ENCODE data around the gene MTF1.
"Not testable (repeated sequence)": the region's sequence is repeated elsewhere in the genome, so short reads cannot be mapped to it uniquely, and the experiment has no call there.

The MTF1 gene

GRCh38 chr1:37782491-37782890 is 76.9 kb downstream of the MTF1 start:
- DNase-seq: no peak

- no peak for DNase-seq
Observed at GRCh38 chr1:37778654-37779053, 80.7 kb downstream of the MTF1 start.

GRCh38 chr1:37776946-37777516 is 82.4 kb downstream of the MTF1 start:
- no peak for DNase-seq

GRCh38 chr1:37771440-37771839 is 88.0 kb downstream of the MTF1 start:
- not testable (repeated sequence) for DNase-seq

- DNase-seq: no peak
Observed at GRCh38 chr1:37767488-37767887, 91.9 kb downstream of the MTF1 start.

GRCh38 chr1:37765916-37766664 is 93.3 kb downstream of the MTF1 start:
- peak; percentile 85 for DNase-seq

- peak; percentile 95 for DNase-seq
Observed at GRCh38 chr1:37764888-37765441, 94.4 kb downstream of the MTF1 start, which contains the start of gene EPHA10. TSS of gene EPHA10 (minus strand) at chr1:37765120. CDS start at chr1:37765066, 54 bp downstream.

GRCh38 chr1:37764414-37764825 is 95.0 kb downstream of the MTF1 start:
- no peak for DNase-seq

GRCh38 chr1:37763791-37764413 is 95.5 kb downstream of the MTF1 start:
- no peak for DNase-seq

- no peak for DNase-seq
Observed at GRCh38 chr1:37762516-37762915, 96.9 kb downstream of the MTF1 start.

- DNase-seq: no peak
Observed at GRCh38 chr1:37761416-37762095, 97.8 kb downstream of the MTF1 start.
